Esophagus muscularis mucosa (tissue), 4 donors: ENCODE measurements around the gene VGLL4. TPM values are rescaled to one million over a fixed set of nuclear protein-coding genes. Genes with fewer than 3 reads are reported as not detected.

Experiments used
- DNase-seq: peaks from one replicate; pipeline ENCODE4 v3.0.0-alpha.2; 2017; ENCODE audit errors: extremely low spot score
- H3K27ac ChIP-seq, 4 donors: fragments of 200-600 bp; sonication (generic); replicated peaks in 1 of 4; 1 replicate in 3 of 4; 2 replicates in 1 of 4; pipeline ENCODE4 v1.5.1; 2016 to 2019; ENCODE audit warnings: mild to moderate bottlenecking in 1 of 4
- H3K27me3 ChIP-seq, 4 donors: fragments of 200-600 bp; sonication (generic); one replicate each; pipeline versions ENCODE4 v1.5.1 to v1.6.0; 2016 to 2019
- H3K36me3 ChIP-seq, 4 donors: fragments of 200-600 bp; sonication (generic); one replicate each; pipeline ENCODE4 v1.5.1; 2016 to 2019
- H3K4me1 ChIP-seq, 4 donors: fragments of 200-600 bp; sonication (generic); one replicate each; pipeline ENCODE4 v1.5.1; 2016 to 2019
- H3K4me3 ChIP-seq, 4 donors: fragments of 200-600 bp; sonication (generic); 1 replicate in 2 of 4; 2 replicates in 2 of 4; pipeline ENCODE4 v1.5.1; 2016 to 2019; ENCODE audit warnings: mild to moderate bottlenecking in 4 of 4, moderate library complexity in 1 of 4
- H3K9me3 ChIP-seq, 4 donors: fragments of 200-600 bp; sonication (generic); 1 replicate in 3 of 4; 2 replicates in 1 of 4; pipeline ENCODE4 v1.5.1; 2016 to 2019
- EP300 ChIP-seq: sonication (generic); formaldehyde crosslinking; IDR thresholded peaks from one replicate; pipeline ENCODE4 v1.6.1; 2017; ENCODE audit warnings: antibody characterized with exemption
- POLR2A ChIP-seq: fragments of 450-650 bp; IDR thresholded peaks from one replicate; pipeline ENCODE4 v1.6.1; 2017; ENCODE audit warnings: antibody characterized with exemption, moderate library complexity, mild to moderate bottlenecking, low read depth
- POLR2AphosphoS5 ChIP-seq, 2 donors: sonication (generic); formaldehyde crosslinking; IDR thresholded peaks; one replicate each; pipeline ENCODE4 v1.6.1; 2017; ENCODE audit warnings: antibody characterized with exemption in 2 of 2
- WGBS: methylation state at CpG from one replicate; pipeline ENCODE4 v1.1.5; 2018; 5-methylcytosine and 5-hydroxymethylcytosine counted together
- intact Hi-C: fragments of 100-400 bp; cut with DNase I; formaldehyde crosslinking; loops from one replicate; pipeline ENCODE4 v1.15.1; 2023
- total RNA-seq, 4 donors: library from RNA; depleted of rRNA; stranded (reverse); fragments of >200 nt; gene quantifications; one replicate each; pipeline versions ENCODE4 v1.1.0 to v1.2.1, GENCODE V29; 2016
- TF ChIP-seq, protein P1 (sequence below), 3 experiments: fragments of 200-600 bp in 2 of 3; fragments of 450-650 bp in 1 of 3; sonication (generic) in 2 of 3; IDR thresholded peaks; one replicate each; pipeline ENCODE4 v1.5.1; 2017 to 2019; ENCODE audit warnings: antibody characterized with exemption in 3 of 3, mild to moderate bottlenecking in 2 of 3, moderate library complexity in 1 of 3

VGLL4 gene
- total RNA-seq, 4 donors from 2014 or later = 51.5 to 222 (median 80.7) TPM

DNA sequence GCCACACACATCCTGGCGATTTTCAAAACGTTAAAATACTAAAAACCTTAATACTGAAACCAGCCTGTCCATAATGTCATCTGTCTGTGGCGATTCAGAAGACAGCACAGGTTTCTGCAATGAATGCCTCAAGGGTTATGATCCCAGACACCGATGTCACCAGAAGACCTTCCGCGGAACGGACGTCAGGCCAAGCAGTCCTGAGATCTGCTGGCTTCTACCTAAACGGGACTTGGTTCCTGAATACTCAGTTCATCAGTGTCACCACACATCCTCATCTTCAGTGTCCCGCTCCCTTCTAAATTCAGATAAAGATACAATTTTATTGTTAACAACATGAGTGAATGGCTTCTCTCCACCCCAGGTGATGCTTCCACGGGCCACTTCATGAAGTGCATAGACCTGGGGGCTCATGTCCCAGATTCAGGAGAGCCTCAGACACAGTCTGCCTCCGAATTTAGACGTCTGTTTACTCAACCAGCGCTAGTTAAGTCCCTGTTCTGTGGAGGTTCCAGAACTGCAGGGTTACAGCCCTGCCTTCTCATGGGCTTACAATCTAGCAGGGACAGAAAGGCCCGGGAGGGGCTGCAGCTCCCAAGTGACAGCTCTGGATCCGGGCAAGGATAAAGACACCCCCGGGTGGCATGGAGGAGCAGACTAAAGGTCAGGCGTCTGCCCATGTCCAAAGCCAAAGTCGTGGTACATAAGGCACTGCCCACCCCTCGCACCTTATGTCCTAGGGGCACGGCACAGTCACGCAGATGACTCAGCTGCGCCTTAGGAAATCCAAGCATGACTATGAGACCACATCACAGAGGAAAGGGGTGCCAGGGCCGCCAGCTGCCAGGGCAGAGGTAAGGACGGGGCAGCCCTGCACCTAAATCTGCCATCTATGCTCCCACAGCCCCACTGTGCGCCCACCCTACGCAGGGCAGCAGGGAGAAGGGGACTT is 75.9 kb downstream of the VGLL4 start:
- H3K4me1 ChIP-seq = peaks cover 42 to 76% (median 69%) of the 10 kb centered on the region in 4 donors
- no peak for DNase-seq
- TF ChIP-seq EP300 = no peak
- TF ChIP-seq, protein P1, sequence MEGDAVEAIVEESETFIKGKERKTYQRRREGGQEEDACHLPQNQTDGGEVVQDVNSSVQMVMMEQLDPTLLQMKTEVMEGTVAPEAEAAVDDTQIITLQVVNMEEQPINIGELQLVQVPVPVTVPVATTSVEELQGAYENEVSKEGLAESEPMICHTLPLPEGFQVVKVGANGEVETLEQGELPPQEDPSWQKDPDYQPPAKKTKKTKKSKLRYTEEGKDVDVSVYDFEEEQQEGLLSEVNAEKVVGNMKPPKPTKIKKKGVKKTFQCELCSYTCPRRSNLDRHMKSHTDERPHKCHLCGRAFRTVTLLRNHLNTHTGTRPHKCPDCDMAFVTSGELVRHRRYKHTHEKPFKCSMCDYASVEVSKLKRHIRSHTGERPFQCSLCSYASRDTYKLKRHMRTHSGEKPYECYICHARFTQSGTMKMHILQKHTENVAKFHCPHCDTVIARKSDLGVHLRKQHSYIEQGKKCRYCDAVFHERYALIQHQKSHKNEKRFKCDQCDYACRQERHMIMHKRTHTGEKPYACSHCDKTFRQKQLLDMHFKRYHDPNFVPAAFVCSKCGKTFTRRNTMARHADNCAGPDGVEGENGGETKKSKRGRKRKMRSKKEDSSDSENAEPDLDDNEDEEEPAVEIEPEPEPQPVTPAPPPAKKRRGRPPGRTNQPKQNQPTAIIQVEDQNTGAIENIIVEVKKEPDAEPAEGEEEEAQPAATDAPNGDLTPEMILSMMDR (IDR thresholded peaks at IDR 0.05) = no peak
- TF ChIP-seq POLR2AphosphoS5 (IDR thresholded peaks at IDR 0.05) = no peak
- no peaks in the 10 kb centered on the region for H3K9me3 ChIP-seq
- 80% methylated on average over 25 of the region's 27 CpGs for WGBS
- H3K27ac ChIP-seq = peak overlapping the region; percentile 75 to 89 (median 84)
- peaks cover 0 to 41% (median 32%) of the 10 kb centered on the region in 4 donors for H3K36me3 ChIP-seq
- H3K4me3 ChIP-seq = peak overlapping the region; percentile 37 to 47 (median 38)
- intact Hi-C loops = no loop called here
- H3K27me3 ChIP-seq = no peaks in the 10 kb centered on the region

DNA sequence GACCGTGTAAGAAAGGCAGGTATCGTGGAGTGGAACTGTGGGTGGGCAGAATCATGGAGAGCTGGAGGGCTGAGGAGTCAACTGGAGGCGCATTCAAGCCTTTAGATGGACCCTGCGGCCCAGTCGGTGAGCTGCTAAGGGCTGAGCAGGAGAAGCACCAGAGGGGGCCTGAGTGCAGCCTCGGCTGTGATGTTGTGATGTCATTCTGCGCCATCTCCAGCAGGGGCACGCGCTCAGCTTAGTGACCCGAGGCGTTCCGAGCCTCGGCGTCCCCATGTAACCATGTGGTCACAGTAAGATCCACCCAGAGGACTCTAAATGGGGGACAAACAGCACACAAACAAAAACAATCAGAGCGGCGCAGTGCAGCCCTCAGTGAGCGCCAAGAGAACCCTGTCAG is 76.8 kb downstream of the VGLL4 start:
- Histone ChIP-seq H3K4me3 (no peak overlapping the region), H3K9me3 (no peaks in the 10 kb centered on the region), H3K27me3 (no peaks in the 10 kb centered on the region), H3K27ac (peak overlapping the region in 3 of 4 donors; percentile 80 to 89 (median 87)), H3K36me3 (peaks cover 0 to 50% (median 41%) of the 10 kb centered on the region in 4 donors), H3K4me1 (peaks cover 51 to 84% (median 78%) of the 10 kb centered on the region in 4 donors)
- intact Hi-C loops = no loop called here
- no peak for DNase-seq
- 92% methylated on average over 16 of the region's 17 CpGs for WGBS
- TF ChIP-seq, protein P1 (IDR thresholded peaks at IDR 0.05) = no peak
- no peak for TF ChIP-seq POLR2A
- TF ChIP-seq EP300 = no peak
- no peak for TF ChIP-seq POLR2AphosphoS5 (IDR thresholded peaks at IDR 0.05)

DNA sequence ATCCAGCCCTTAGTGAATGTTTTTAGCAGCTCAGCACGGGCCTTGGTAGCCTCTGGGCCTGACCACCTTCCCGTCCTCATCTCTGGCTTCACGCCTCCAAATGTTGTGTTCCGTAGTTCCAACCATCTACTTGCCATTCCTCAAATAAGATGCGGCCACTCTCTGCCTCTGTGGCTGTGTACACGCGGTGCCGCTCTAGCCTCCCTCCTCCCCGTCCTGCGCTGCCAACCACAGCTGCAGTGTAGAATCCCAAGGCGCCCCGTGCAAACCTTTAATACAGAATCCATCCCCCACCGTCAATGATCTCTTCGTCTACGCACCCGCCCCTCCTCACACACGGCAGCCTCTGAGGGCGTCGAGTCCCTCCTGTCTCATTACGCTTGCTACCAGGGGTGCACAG is 77.2 kb downstream of the VGLL4 start:
- H3K9me3 ChIP-seq = no peaks in the 10 kb centered on the region
- H3K27ac ChIP-seq = peak overlapping the region in 1 of 4 donors; percentile 89
- H3K27me3 ChIP-seq = no peaks in the 10 kb centered on the region
- peaks cover 0 to 50% (median 42%) of the 10 kb centered on the region in 4 donors for H3K36me3 ChIP-seq
- TF ChIP-seq, protein P1 (IDR thresholded peaks at IDR 0.05) = no peak
- TF ChIP-seq POLR2A (no peak), EP300 (no peak), POLR2AphosphoS5 (IDR thresholded peaks at IDR 0.05) (no peak)
- no peak for DNase-seq
- intact Hi-C loops = no loop called here
- no peak overlapping the region for H3K4me3 ChIP-seq
- peaks cover 55 to 89% (median 82%) of the 10 kb centered on the region in 4 donors for H3K4me1 ChIP-seq
- 93% methylated on average over 20 of the region's 20 CpGs for WGBS

DNA sequence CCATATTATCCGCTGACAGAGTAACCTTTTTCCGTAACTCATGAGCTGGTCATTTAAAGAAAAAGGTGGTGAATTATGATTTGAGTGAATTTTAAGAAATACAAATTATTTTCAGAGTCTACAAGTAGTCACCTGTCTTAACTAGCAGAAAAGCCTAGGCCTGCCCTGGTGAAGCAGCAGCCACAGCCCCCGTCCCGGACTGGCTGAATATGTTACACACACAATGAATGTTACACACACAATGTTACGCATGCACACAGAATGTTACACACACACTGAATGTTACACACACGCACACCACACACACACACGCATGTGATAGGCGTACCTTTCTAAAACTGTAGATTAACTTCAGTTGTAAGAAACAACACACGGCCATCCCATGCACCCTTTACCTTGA is 77.8 kb downstream of the VGLL4 start:
- no peak overlapping the region for H3K4me3 ChIP-seq
- no peak for DNase-seq

More for the DNA sequence above, 77.8 kb downstream of the VGLL4 start:
- WGBS = 96% methylated on average over 9 of the region's 9 CpGs
- peaks cover 55 to 90% (median 83%) of the 10 kb centered on the region in 4 donors for H3K4me1 ChIP-seq
- H3K36me3 ChIP-seq = peaks cover 0 to 50% (median 42%) of the 10 kb centered on the region in 4 donors
- no peak for TF ChIP-seq POLR2AphosphoS5 (IDR thresholded peaks at IDR 0.05)
- TF ChIP-seq, protein P1 (IDR thresholded peaks at IDR 0.05) = no peak
- TF ChIP-seq EP300 = no peak
- no peak for TF ChIP-seq POLR2A
- no peak overlapping the region for H3K27ac ChIP-seq
- no peaks in the 10 kb centered on the region for H3K27me3 ChIP-seq
- intact Hi-C loops = no loop called here
- no peaks in the 10 kb centered on the region for H3K9me3 ChIP-seq
